Measurements from ENCODE around the gene POU2F2.

- TF ChIP-seq CTCF (IDR thresholded peaks at IDR 0.05) (peak; percentile 55 to 83 (median 63)), POLR2A (IDR thresholded peaks at IDR 0.05) (no peak)
Measured at GRCh38 chr19:42108527-42109389, 23.5 kb downstream of the POU2F2 start.
